HepG2 (cell line): ENCODE measurements around the gene STARD13. TPM values are rescaled to one million over a fixed set of nuclear protein-coding genes. Genes with fewer than 3 reads are reported as not detected.
A peak's percentile ranks its signal among the peaks of the same experiment; 100 is the strongest.

Experiments used
- ATAC-seq: fragments of 200-7000 bp; cut with Tn5 transposase; 3 replicates; pipeline ENCODE4 v1.9.1; 2020; ENCODE audit warnings: mild to moderate bottlenecking, moderate library complexity
- BruUV-seq: library from RNA; stranded (reverse); fragments of 400-500 nt; replicated peaks from 2 replicates; lab custom pipeline; 2021; lab: Mats Ljungman, UMichigan
- CTCF ChIA-PET: fragments of 300-600 bp; formaldehyde crosslinking; extraction: SDS; loops from one replicate; lab custom pipeline; 2021; ENCODE audit warnings: low total read pairs, inconsistent platforms, low intra/inter-chr PET ratio; lab: Yijun Ruan, JAX
- POLR2A ChIA-PET: fragments of 350-600 bp; sonication (Branson Sonifier 250); formaldehyde crosslinking; loops from one replicate; lab custom pipeline; 2020; ENCODE audit warnings: antibody characterized with exemption, inconsistent platforms; lab: Yijun Ruan, JAX
- DNase-seq: peaks from one replicate; pipeline ENCODE4 v3.0.0-alpha.2; 2015; ENCODE audit warnings: low spot score
- FAIRE-seq: peaks from 3 replicates; lab custom pipeline; 2011; peaks lifted over from hg19 to GRCh38; lab: Jason Lieb, UNC
- H2AFZ ChIP-seq: one replicate; pipeline ENCODE4 v1.6.1; 2011; ENCODE audit warnings: low read length, inconsistent platforms
- H3K27ac ChIP-seq: fragments of 300-600 bp; 3 replicates; pipeline ENCODE4 v1.8.0; 2011; ENCODE audit warnings: mixed run types, mild to moderate bottlenecking, mixed read lengths, low read length, inconsistent platforms; ENCODE audit not compliant: insufficient read depth; ENCODE audit errors: extremely low read length
- H3K27me3 ChIP-seq, 2 experiments: fragments of 200-600 bp in 1 of 2; 2 replicates in 1 of 2; 3 replicates in 1 of 2; pipeline versions ENCODE4 v1.6.0 to v1.8.0; 2011; ENCODE audit warnings: low read length in 2 of 2, mild to moderate bottlenecking in 2 of 2, moderate library complexity in 2 of 2, inconsistent platforms in 1 of 2; ENCODE audit not compliant: insufficient read depth in 2 of 2, control insufficient read depth in 1 of 2
- H3K36me3 ChIP-seq, 2 experiments: fragments of 200-600 bp in 1 of 2; replicated peaks in 1 of 2; 2 replicates in 1 of 2; 3 replicates in 1 of 2; pipeline versions ENCODE4 v1.5.1 to v1.8.0; 2011; ENCODE audit warnings: low read length in 2 of 2, inconsistent platforms in 1 of 2; ENCODE audit not compliant: insufficient read depth in 2 of 2, control insufficient read depth in 1 of 2
- H3K4me1 ChIP-seq: 2 replicates; pipeline ENCODE4 v1.5.1; 2012; ENCODE audit warnings: low read length, inconsistent platforms; ENCODE audit not compliant: insufficient read depth
- H3K4me2 ChIP-seq: 2 replicates; pipeline ENCODE4 v1.6.0; 2011; ENCODE audit warnings: low read depth, low read length, inconsistent platforms
- H3K4me3 ChIP-seq, 3 experiments: fragments of 200-600 bp in 1 of 3; sonication (generic), shearing (Covaris generic) in 1 of 3; replicated peaks in 1 of 3; 2 replicates each; pipeline ENCODE4 v1.5.1; 2011 to 2016; ENCODE audit warnings: low read length in 3 of 3, inconsistent platforms in 2 of 3, low read depth in 2 of 3, mild to moderate bottlenecking in 2 of 3, control low read depth in 1 of 3, mixed read lengths in 1 of 3; ENCODE audit not compliant: insufficient read depth in 1 of 3
- H3K79me2 ChIP-seq: one replicate; pipeline ENCODE4 v1.6.1; 2011; ENCODE audit warnings: low read length, inconsistent platforms; ENCODE audit not compliant: insufficient read depth
- H3K9ac ChIP-seq: 2 replicates; pipeline ENCODE4 v1.6.0; 2011; ENCODE audit warnings: mild to moderate bottlenecking, low read depth, low read length, inconsistent platforms; ENCODE audit not compliant: insufficient read depth
- H3K9me3 ChIP-seq: 2 replicates; pipeline ENCODE4 v1.5.1; 2012; ENCODE audit warnings: mild to moderate bottlenecking, low read length
- H4K20me1 ChIP-seq: 2 replicates; pipeline ENCODE4 v1.6.0; 2011; ENCODE audit warnings: inconsistent platforms, mild to moderate bottlenecking, low read length, moderate library complexity; ENCODE audit not compliant: insufficient read depth
- CHD2 ChIP-seq: IDR thresholded peaks from 2 replicates; pipeline ENCODE4 v1.6.1; 2011; ENCODE audit warnings: low read depth, low read length, improper control_type of control experiment
- ELF4 ChIP-seq: sonication (generic); formaldehyde crosslinking; IDR thresholded peaks from 2 replicates; pipeline ENCODE4 v1.5.0; 2020; ENCODE audit warnings: missing genetic modification reagents, mild to moderate bottlenecking, moderate library complexity, borderline replicate concordance
- GLI4 ChIP-seq: sonication (generic); formaldehyde crosslinking; IDR thresholded peaks from 2 replicates; pipeline ENCODE4 v1.5.1; 2020; ENCODE audit warnings: missing genetic modification reagents, mild to moderate bottlenecking, moderate library complexity, borderline replicate concordance
- PAF1 ChIP-seq: IDR thresholded peaks from 2 replicates; pipeline ENCODE4 v1.6.1; 2016; ENCODE audit warnings: missing genetic modification reagents, missing compliant biosample characterization
- ZNF121 ChIP-seq: sonication (generic); formaldehyde crosslinking; IDR thresholded peaks from 2 replicates; pipeline ENCODE4 v1.5.0; 2020; ENCODE audit warnings: mild to moderate bottlenecking, missing genetic modification reagents
- ZNF766 ChIP-seq: sonication (generic); formaldehyde crosslinking; IDR thresholded peaks from 2 replicates; pipeline ENCODE4 v1.5.0; 2020; ENCODE audit warnings: missing genetic modification reagents, borderline replicate concordance
- WGBS: methylation state at CpG from one replicate; pipeline ENCODE4 v1.1.6; 2017; ENCODE audit warnings: low lambda C conversion rate; 5-methylcytosine and 5-hydroxymethylcytosine counted together
- in situ Hi-C: cut with HindIII; loops from 2 replicates; pipeline ENCODE4 v1.10.0; 2017; ENCODE audit warnings: low pct_unique_long_range_greater_than_20kb; ENCODE audit not compliant: extremely low pct_ligation_motif_present
- intact Hi-C: fragments of 100-400 bp; cut with micrococcal nuclease; formaldehyde crosslinking; loops from one replicate; pipeline ENCODE4 v1.10.0; 2022; ENCODE audit not compliant: unreplicated experiment
- polyA plus RNA-seq, 8 experiments: library from polyadenylated mRNA; depleted of rRNA in 3 of 8; stranded (reverse) in 7 of 8; unstranded in 1 of 8; fragments of >200 nt; fragmentation: Illumina TruSeq in 4 of 8; extraction: Trizol in 4 of 8; gene quantifications; 2 replicates each; pipeline versions ENCODE4 v1.2.1 to v1.2.3, GENCODE V29; 2011 to 2016; ENCODE audit warnings: low read depth in 4 of 8, missing spikeins in 1 of 8, mixed read lengths in 1 of 8; ENCODE audit not compliant: insufficient read depth in 1 of 8
- total RNA-seq, 5 experiments: library from RNA; depleted of rRNA; stranded (reverse); fragments of >200 nt; fragmentation: Illumina TruSeq; extraction: Trizol; gene quantifications; 2 replicates each; pipeline ENCODE4 v1.2.3, GENCODE V29; 2016; ENCODE audit warnings: low read depth in 1 of 5
- TF ChIP-seq, protein P1 (sequence below): sonication (generic); formaldehyde crosslinking; IDR thresholded peaks from 2 replicates; pipeline ENCODE4 v1.4.0; 2020; ENCODE audit warnings: missing genetic modification reagents
- TF ChIP-seq, protein P2 (sequence below): sonication (generic); formaldehyde crosslinking; IDR thresholded peaks from 2 replicates; pipeline ENCODE4 v1.4.0; 2020; ENCODE audit warnings: missing genetic modification reagents
- TF ChIP-seq, protein P3 (sequence below), 2 experiments: sonication (generic) in 1 of 2; formaldehyde crosslinking in 1 of 2; IDR thresholded peaks; 2 replicates each; pipeline versions ENCODE4 v1.4.0 to v1.6.1; 2018 to 2020; ENCODE audit warnings: missing genetic modification reagents in 2 of 2, borderline replicate concordance in 1 of 2, low read depth in 1 of 2, mild to moderate bottlenecking in 1 of 2, missing biosample characterization in 1 of 2
- TF ChIP-seq, protein P4 (sequence below): sonication (generic); formaldehyde crosslinking; IDR thresholded peaks from 2 replicates; pipeline ENCODE4 v1.4.0; 2020; ENCODE audit warnings: missing genetic modification reagents

Gene STARD13
- total and polyA plus RNA-seq, 2 of the 13 experiments (the other 11 are each of a cell fraction or from before 2014, with no cell fraction given) = 12.8 to 14.3 TPM

DNA sequence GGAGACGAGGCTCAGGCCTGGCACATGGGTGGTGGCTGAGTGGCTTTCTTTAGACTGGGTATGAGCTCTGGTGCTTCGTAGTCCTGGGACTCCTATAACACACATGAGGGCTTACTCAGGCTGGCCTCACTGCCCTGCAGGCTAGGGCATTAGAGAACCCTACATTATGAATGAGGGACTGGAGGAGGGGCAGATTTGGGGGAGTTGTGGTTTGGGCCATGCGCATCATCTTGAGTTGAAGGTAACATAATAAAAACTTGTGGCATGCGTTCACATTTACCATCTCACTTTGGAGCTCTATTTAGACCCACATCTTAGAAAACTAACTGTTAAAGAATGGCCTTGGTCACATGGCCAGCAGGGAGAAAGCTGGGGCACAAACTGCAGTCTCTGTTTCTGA lies 54.2 kb downstream of the STARD13 start (continued):
- TF ChIP-seq, protein P1, sequence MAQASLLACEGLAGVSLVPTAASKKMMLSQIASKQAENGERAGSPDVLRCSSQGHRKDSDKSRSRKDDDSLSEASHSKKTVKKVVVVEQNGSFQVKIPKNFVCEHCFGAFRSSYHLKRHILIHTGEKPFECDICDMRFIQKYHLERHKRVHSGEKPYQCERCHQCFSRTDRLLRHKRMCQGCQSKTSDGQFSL (CRISPR knock-in tag) = no peak
- no peak for TF ChIP-seq ELF4 (CRISPR knock-in tag)
- TF ChIP-seq CHD2 = no peak
- no peak for TF ChIP-seq PAF1 (CRISPR knock-in tag)
- no peak for TF ChIP-seq ZNF766 (CRISPR knock-in tag)

DNA sequence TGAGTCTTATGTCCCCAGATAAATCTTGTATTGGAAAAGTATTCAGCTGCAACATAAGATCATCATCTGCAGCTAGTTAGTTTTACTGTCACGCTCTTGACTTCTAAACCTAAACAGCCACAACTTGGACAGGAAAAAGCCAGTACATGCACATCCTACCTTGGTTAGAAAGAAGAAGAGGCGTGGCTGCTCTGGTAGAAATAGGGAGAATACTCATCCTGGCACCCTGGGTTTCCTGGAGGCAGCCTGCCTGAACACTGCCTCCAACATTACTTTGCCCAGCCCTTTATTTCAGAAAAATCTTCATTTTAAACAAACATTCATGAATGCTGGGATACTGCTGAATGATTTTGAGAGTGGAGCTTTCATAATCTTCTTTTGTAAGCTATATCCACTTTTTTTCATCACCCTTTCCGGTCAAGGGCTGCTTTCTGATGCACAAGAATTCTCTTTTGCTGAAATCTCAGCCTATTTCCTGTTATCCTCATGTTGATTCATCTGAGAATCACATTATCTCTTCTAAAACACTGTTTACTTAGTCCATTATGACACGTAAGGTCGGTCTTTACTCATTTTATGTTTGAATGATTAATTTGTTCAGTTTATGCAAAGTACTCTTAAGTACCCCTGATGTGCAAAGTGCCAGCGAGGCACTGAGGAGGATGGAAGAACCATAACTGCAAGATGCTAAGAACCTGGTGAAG lies 55.2 kb downstream of the STARD13 start:
- peak; percentile 7; the same call in 1 of the 3 replicates for ATAC-seq
- no peak for DNase-seq
- ChIA-PET POLR2A (interaction anchor here (0.7 to 3.6 kb wide), 13 partner anchors 10 to 413 kb away, joined by 3 to 64 read pairs (median 6); partner anchors contain the start of gene STARD13), CTCF (interaction anchor here (2.8 kb wide), 1 partner anchor 211 kb away, joined by 11 read pairs; no protein-coding TSS in a partner anchor)
- TF ChIP-seq, protein P2, sequence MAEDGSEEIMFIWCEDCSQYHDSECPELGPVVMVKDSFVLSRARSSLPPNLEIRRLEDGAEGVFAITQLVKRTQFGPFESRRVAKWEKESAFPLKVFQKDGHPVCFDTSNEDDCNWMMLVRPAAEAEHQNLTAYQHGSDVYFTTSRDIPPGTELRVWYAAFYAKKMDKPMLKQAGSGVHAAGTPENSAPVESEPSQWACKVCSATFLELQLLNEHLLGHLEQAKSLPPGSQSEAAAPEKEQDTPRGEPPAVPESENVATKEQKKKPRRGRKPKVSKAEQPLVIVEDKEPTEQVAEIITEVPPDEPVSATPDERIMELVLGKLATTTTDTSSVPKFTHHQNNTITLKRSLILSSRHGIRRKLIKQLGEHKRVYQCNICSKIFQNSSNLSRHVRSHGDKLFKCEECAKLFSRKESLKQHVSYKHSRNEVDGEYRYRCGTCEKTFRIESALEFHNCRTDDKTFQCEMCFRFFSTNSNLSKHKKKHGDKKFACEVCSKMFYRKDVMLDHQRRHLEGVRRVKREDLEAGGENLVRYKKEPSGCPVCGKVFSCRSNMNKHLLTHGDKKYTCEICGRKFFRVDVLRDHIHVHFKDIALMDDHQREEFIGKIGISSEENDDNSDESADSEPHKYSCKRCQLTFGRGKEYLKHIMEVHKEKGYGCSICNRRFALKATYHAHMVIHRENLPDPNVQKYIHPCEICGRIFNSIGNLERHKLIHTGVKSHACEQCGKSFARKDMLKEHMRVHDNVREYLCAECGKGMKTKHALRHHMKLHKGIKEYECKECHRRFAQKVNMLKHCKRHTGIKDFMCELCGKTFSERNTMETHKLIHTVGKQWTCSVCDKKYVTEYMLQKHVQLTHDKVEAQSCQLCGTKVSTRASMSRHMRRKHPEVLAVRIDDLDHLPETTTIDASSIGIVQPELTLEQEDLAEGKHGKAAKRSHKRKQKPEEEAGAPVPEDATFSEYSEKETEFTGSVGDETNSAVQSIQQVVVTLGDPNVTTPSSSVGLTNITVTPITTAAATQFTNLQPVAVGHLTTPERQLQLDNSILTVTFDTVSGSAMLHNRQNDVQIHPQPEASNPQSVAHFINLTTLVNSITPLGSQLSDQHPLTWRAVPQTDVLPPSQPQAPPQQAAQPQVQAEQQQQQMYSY (CRISPR knock-in tag) = no peak
- TF ChIP-seq GLI4 (CRISPR knock-in tag) (no peak), ZNF121 (CRISPR knock-in tag) (no peak)
- TF ChIP-seq, protein P3, sequence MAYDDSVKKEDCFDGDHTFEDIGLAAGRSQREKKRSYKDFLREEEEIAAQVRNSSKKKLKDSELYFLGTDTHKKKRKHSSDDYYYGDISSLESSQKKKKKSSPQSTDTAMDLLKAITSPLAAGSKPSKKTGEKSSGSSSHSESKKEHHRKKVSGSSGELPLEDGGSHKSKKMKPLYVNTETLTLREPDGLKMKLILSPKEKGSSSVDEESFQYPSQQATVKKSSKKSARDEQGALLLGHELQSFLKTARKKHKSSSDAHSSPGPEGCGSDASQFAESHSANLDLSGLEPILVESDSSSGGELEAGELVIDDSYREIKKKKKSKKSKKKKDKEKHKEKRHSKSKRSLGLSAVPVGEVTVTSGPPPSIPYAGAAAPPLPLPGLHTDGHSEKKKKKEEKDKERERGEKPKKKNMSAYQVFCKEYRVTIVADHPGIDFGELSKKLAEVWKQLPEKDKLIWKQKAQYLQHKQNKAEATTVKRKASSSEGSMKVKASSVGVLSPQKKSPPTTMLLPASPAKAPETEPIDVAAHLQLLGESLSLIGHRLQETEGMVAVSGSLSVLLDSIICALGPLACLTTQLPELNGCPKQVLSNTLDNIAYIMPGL (CRISPR knock-in tag; IDR thresholded peaks at IDR 0.05; ENCODE audit: borderline replicate concordance in 1 of 2, low read depth in 1 of 2) = 0 out of 4 replicates have a peak, but pooled peaks of 1 of the 2 experiments have one; percentile 10
- TF ChIP-seq, protein P4, sequence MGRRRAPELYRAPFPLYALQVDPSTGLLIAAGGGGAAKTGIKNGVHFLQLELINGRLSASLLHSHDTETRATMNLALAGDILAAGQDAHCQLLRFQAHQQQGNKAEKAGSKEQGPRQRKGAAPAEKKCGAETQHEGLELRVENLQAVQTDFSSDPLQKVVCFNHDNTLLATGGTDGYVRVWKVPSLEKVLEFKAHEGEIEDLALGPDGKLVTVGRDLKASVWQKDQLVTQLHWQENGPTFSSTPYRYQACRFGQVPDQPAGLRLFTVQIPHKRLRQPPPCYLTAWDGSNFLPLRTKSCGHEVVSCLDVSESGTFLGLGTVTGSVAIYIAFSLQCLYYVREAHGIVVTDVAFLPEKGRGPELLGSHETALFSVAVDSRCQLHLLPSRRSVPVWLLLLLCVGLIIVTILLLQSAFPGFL (CRISPR knock-in tag) = no peak
- intact Hi-C loops (no loop called here), in situ Hi-C loops (no loop called here)
- FAIRE-seq = no peak
- BruUV-seq = TSS peak; percentile 97
- Histone ChIP-seq H2AFZ (no peak overlapping the region), H3K4me3 (peak overlapping the region in 2 of 3 experiments; percentile 23 to 52; a peak in 2 of 6 replicates), H3K4me2 (peak overlapping the region; percentile 78), H3K79me2 (peaks cover 15% of the 10 kb centered on the region), H3K9ac (peak overlapping the region; percentile 72), H3K27ac (peak overlapping the region; percentile 96), H4K20me1 (no peaks in the 10 kb centered on the region), H3K36me3 (peaks cover 8 to 29% of the 10 kb centered on the region in 2 experiments), H3K4me1 (peaks cover 65% of the 10 kb centered on the region), H3K27me3 (no peaks in the 10 kb centered on the region), H3K9me3 (peaks cover 21% of the 10 kb centered on the region)
- WGBS = 83% methylated on average over 6 of the region's 6 CpGs
